Measurements from ENCODE around the gene IL11RA.

DNA sequence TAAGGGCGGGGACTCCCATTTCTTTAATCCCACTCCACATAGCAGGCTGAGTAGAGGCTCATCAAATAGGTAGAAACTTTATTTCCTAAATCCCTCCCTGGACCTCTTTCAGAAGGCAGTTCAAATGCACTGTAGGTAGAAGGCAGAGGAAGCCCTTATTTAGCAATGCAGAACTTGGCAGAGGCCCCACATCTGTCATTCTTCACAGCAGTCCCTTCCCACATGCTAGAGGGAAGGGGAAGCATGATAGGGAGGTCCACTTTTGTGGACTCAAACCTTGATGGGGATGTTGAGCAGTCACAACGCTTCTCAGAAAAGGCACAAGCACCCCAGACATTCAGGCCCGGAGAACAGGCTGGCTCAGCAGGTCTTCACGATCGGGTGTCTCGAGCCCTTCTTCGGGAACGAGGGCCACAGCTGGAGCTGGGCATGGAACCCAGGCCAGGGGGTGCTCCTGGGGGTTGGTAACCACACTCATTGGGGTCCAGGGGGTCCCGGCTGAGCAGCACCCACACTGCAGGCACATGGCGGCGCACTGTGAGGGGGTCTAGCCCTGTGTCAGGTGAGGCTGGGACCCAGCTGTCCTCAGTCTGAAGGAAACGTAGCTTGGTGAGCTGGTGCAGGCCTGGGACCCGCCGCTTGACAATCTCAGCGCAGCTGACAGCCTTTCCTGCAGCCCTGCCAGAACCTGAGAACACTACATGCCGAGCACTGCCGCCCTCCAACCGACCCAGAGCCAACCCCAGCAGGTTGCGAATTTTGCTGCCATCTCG is 41.4 kb upstream of the IL11RA start:
- TF ChIP-seq, protein P1, sequence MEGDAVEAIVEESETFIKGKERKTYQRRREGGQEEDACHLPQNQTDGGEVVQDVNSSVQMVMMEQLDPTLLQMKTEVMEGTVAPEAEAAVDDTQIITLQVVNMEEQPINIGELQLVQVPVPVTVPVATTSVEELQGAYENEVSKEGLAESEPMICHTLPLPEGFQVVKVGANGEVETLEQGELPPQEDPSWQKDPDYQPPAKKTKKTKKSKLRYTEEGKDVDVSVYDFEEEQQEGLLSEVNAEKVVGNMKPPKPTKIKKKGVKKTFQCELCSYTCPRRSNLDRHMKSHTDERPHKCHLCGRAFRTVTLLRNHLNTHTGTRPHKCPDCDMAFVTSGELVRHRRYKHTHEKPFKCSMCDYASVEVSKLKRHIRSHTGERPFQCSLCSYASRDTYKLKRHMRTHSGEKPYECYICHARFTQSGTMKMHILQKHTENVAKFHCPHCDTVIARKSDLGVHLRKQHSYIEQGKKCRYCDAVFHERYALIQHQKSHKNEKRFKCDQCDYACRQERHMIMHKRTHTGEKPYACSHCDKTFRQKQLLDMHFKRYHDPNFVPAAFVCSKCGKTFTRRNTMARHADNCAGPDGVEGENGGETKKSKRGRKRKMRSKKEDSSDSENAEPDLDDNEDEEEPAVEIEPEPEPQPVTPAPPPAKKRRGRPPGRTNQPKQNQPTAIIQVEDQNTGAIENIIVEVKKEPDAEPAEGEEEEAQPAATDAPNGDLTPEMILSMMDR (IDR thresholded peaks at IDR 0.05; ENCODE audit: control extremely low read depth in 1 of 3, insufficient read depth in 1 of 3, low read depth in 1 of 3, low read length in 3 of 3) = no peak
- TF ChIP-seq, protein P2, sequence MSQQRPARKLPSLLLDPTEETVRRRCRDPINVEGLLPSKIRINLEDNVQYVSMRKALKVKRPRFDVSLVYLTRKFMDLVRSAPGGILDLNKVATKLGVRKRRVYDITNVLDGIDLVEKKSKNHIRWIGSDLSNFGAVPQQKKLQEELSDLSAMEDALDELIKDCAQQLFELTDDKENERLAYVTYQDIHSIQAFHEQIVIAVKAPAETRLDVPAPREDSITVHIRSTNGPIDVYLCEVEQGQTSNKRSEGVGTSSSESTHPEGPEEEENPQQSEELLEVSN (IDR thresholded peaks at IDR 0.05) = no peak
- TF ChIP-seq ASH2L (IDR thresholded peaks at IDR 0.05; ENCODE audit: low read length) (no peak), POLR2A (IDR thresholded peaks at IDR 0.05; ENCODE audit: control extremely low read depth in 1 of 2, low read depth in 2 of 2, low read length in 2 of 2) (no peak), EZH2 (IDR thresholded peaks at IDR 0.05; ENCODE audit: low read depth, low read length, severe bottlenecking) (no peak), FOSL1 (IDR thresholded peaks at IDR 0.05; ENCODE audit: insufficient read depth, low read depth, low read length) (no peak), SP1 (IDR thresholded peaks at IDR 0.05; ENCODE audit: low read depth, low read length) (no peak), HDAC2 (IDR thresholded peaks at IDR 0.05; ENCODE audit: borderline replicate concordance in 1 of 2, low read depth in 2 of 2, low read length in 2 of 2) (no peak), RNF2 (IDR thresholded peaks at IDR 0.05; ENCODE audit: borderline replicate concordance, low read depth, low read length, missing control alignments, poor library complexity, severe bottlenecking) (no peak), EP300 (IDR thresholded peaks at IDR 0.05; ENCODE audit: borderline replicate concordance in 1 of 2, low read depth in 2 of 2, low read length in 2 of 2) (no peak), TEAD4 (IDR thresholded peaks at IDR 0.05; ENCODE audit: low read depth, low read length) (no peak), CHD1 (IDR thresholded peaks at IDR 0.05; ENCODE audit: low read depth, low read length) (no peak), POLR2AphosphoS5 (IDR thresholded peaks at IDR 0.05; ENCODE audit: low read depth, low read length) (no peak)
- TF ChIP-seq, protein P3, sequence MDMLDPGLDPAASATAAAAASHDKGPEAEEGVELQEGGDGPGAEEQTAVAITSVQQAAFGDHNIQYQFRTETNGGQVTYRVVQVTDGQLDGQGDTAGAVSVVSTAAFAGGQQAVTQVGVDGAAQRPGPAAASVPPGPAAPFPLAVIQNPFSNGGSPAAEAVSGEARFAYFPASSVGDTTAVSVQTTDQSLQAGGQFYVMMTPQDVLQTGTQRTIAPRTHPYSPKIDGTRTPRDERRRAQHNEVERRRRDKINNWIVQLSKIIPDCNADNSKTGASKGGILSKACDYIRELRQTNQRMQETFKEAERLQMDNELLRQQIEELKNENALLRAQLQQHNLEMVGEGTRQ (IDR thresholded peaks at IDR 0.05; ENCODE audit: low read length) = no peak

Data from H1 (cell line).